ENCODE measurements around the gene HSDL2. TPM values are rescaled to one million over a fixed set of nuclear protein-coding genes. Genes with fewer than 3 reads are reported as not detected.

The HSDL2 gene
- polyA plus RNA-seq, 1 experiment: 47.0 TPM

DNA sequence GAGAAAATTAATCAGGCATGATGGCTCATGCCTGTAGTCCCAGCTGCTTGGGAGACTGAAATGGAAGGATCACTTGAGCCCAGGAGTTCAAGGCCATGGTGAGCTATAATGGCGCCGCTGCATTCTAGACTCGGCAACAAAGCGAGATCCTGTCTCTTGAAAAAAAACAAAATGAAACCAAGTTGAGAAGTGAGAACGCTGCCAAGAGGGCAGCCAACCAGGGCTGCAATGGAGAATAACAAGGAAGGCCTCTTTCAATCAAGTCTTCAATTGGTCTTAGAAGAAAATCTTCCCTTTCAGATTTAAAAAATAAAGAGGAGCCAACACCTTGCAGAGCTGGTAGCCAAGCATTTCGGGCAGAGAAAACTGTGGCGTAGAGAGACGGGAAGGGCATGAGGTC, 121.4 kb downstream of the HSDL2 start:
- TF ChIP-seq, protein P1, sequence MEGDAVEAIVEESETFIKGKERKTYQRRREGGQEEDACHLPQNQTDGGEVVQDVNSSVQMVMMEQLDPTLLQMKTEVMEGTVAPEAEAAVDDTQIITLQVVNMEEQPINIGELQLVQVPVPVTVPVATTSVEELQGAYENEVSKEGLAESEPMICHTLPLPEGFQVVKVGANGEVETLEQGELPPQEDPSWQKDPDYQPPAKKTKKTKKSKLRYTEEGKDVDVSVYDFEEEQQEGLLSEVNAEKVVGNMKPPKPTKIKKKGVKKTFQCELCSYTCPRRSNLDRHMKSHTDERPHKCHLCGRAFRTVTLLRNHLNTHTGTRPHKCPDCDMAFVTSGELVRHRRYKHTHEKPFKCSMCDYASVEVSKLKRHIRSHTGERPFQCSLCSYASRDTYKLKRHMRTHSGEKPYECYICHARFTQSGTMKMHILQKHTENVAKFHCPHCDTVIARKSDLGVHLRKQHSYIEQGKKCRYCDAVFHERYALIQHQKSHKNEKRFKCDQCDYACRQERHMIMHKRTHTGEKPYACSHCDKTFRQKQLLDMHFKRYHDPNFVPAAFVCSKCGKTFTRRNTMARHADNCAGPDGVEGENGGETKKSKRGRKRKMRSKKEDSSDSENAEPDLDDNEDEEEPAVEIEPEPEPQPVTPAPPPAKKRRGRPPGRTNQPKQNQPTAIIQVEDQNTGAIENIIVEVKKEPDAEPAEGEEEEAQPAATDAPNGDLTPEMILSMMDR (IDR thresholded peaks at IDR 0.05; ENCODE audit: low read depth, low read length): no peak
- H3K4me3 ChIP-seq (ENCODE audit: low read depth, low read length): no peak overlapping the region
- H3K27me3 ChIP-seq (ENCODE audit: control insufficient read depth, insufficient read depth, low read length): no peaks in the 10 kb centered on the region
- ChIA-PET CTCF (no interaction called here), POLR2A (interaction anchor here (0.6 kb wide), 1 partner anchor 9 kb away, joined by 3 read pairs; no protein-coding TSS in a partner anchor)
- no peak overlapping the region for H3K27ac ChIP-seq (ENCODE audit: low read depth, low read length)
- H3K9me3 ChIP-seq (ENCODE audit: control insufficient read depth, insufficient read depth, low read length): no peaks in the 10 kb centered on the region
- DNase-seq (ENCODE audit: low read depth, low spot score): no peak

DNA sequence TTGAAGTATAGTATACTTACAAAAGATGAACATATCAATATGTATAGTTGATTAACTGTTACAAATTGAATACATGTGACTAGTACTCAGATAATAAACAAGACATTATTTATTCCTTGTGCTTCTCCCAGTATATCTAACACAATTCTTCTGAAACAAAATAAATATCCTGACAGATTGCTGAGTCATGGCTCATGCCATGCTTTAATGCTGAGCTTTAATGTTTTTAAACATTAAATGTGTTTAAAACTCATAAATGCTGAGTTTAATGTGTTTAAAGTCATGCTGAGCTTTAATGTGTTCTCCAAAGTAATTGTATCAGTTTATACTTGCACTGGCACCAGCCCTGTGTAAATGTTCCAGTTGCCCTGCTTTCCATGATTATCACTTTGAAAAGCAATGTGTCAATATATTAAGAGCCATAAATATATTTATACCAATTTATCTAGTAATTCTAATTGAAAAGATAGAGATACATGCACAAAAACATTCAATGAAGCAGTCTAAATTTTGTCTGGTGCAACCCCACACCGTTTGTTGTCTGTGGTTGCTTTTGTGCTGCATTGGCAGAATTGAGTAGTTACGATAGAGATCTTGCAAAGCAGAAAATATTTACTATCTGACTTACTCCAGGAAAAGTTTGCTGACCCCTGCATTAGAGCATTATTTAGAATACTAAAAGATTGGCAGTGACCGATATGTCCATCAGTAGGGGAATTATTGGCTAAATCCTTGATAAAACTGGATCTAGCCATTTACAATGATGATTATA, 122.5 kb downstream of the HSDL2 start:
- no peak overlapping the region for H3K27ac ChIP-seq (ENCODE audit: low read depth, low read length)
- H3K9me3 ChIP-seq (ENCODE audit: control insufficient read depth, insufficient read depth, low read length): no peaks in the 10 kb centered on the region
- no peak for DNase-seq (ENCODE audit: low read depth, low spot score)
- H3K4me3 ChIP-seq (ENCODE audit: low read depth, low read length): no peak overlapping the region
- TF ChIP-seq, protein P1 (IDR thresholded peaks at IDR 0.05; ENCODE audit: low read depth, low read length): no peak
- POLR2A ChIA-PET: no interaction called here
- CTCF ChIA-PET: no interaction called here
- H3K27me3 ChIP-seq (ENCODE audit: control insufficient read depth, insufficient read depth, low read length): no peaks in the 10 kb centered on the region

DNA sequence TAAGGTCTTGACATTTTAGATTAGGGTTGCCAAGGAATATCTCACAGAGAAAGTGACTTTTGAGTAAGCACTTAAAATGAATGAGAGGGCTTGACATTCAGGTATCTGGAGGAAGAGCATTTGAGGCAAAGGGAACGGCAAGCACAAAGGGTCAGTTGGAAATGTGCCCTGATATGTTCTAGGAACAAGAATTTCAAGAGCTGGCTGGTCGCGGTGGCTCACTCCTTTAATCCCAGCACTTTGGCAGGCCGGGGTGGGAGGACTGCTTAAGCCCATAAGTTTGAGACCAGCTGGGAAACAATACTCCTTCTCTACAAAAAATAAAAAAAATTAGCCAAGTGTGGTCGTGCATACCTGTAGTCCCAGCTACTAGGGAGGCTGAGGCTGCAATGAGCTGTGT, 123.3 kb downstream of the HSDL2 start:
- CTCF ChIA-PET: no interaction called here
- POLR2A ChIA-PET: no interaction called here

DNA sequence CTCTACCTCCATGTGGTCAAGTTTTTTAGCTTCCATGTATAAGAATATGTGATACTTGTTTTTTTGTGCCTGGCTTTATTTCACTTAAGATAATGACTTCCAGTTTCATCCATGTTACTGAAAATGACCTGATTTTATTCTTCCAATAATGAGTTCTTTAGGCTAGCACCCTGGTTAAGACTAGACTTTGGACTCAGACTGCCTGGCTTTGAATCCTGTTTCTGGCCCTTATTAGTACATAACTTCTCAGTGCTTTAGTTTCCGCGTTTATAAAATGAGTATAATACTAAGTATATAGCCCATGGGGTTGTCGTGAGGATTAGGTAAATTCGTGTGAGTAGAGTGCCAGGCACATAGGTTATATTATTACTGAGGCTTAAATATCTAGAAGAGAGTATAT, 125.2 kb downstream of the HSDL2 start:
- H3K27me3 ChIP-seq (ENCODE audit: control insufficient read depth, insufficient read depth, low read length): no peaks in the 10 kb centered on the region
- H3K9me3 ChIP-seq (ENCODE audit: control insufficient read depth, insufficient read depth, low read length): no peaks in the 10 kb centered on the region
- no peak for DNase-seq (ENCODE audit: low read depth, low spot score)
- ChIA-PET POLR2A (no interaction called here), CTCF (no interaction called here)
- TF ChIP-seq, protein P1 (IDR thresholded peaks at IDR 0.05; ENCODE audit: low read depth, low read length): no peak
- no peak overlapping the region for H3K4me3 ChIP-seq (ENCODE audit: low read depth, low read length)
- no peak overlapping the region for H3K27ac ChIP-seq (ENCODE audit: low read depth, low read length)

More for the DNA sequence above, 123.3 kb downstream of the HSDL2 start:
- no peak overlapping the region for H3K27ac ChIP-seq (ENCODE audit: low read depth, low read length)
- no peak overlapping the region for H3K4me3 ChIP-seq (ENCODE audit: low read depth, low read length)
- H3K9me3 ChIP-seq (ENCODE audit: control insufficient read depth, insufficient read depth, low read length): no peaks in the 10 kb centered on the region
- no peaks in the 10 kb centered on the region for H3K27me3 ChIP-seq (ENCODE audit: control insufficient read depth, insufficient read depth, low read length)
- TF ChIP-seq, protein P1 (IDR thresholded peaks at IDR 0.05; ENCODE audit: low read depth, low read length): no peak
- no peak for DNase-seq (ENCODE audit: low read depth, low spot score)

DNA sequence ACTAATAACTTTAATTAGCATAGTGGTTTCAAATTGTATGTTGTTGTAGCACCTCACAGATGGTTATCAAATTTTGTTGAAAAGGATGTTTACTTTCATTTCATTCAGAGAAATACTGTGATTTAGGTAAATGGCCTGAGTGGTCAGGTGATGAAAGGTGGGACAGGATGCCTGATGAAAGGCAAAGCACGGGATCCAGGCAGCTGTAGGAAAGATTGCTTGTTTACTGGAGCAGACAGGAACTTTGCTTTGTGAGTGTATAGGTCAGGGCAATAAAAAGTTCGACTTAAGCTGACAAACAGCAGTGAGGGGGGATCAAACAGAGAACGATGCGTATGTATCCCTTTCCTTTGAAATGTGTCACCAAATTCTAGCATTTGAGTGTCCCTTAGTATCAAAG, 125.7 kb downstream of the HSDL2 start:
- CTCF ChIA-PET: no interaction called here
- H3K9me3 ChIP-seq (ENCODE audit: control insufficient read depth, insufficient read depth, low read length): no peaks in the 10 kb centered on the region
- POLR2A ChIA-PET: no interaction called here
- TF ChIP-seq, protein P1 (IDR thresholded peaks at IDR 0.05; ENCODE audit: low read depth, low read length): no peak
- H3K27me3 ChIP-seq (ENCODE audit: control insufficient read depth, insufficient read depth, low read length): no peaks in the 10 kb centered on the region
- no peak overlapping the region for H3K27ac ChIP-seq (ENCODE audit: low read depth, low read length)
- no peak for DNase-seq (ENCODE audit: low read depth, low spot score)
- no peak overlapping the region for H3K4me3 ChIP-seq (ENCODE audit: low read depth, low read length)

All from AG04450 (cell line).